H54 (cell line): ENCODE measurements around the gene PI4KA.
"Not testable (repeated sequence)": the region's sequence is repeated elsewhere in the genome, so short reads cannot be mapped to it uniquely, and the experiment has no call there.

Source experiments
- DNase-seq: peaks from one replicate; pipeline ENCODE4 v3.0.0; 2011; ENCODE audit warnings: low spot score, mixed read lengths; ENCODE audit not compliant: insufficient read length
- FAIRE-seq: peaks from 3 replicates; lab custom pipeline; 2011; peaks lifted over from hg19 to GRCh38; lab: Jason Lieb, UNC
- POLR2A ChIP-seq: IDR thresholded peaks from 2 replicates; pipeline ENCODE4 v1.6.1; 2011; ENCODE audit warnings: low read depth, mild to moderate bottlenecking, low read length

The PI4KA gene

DNA sequence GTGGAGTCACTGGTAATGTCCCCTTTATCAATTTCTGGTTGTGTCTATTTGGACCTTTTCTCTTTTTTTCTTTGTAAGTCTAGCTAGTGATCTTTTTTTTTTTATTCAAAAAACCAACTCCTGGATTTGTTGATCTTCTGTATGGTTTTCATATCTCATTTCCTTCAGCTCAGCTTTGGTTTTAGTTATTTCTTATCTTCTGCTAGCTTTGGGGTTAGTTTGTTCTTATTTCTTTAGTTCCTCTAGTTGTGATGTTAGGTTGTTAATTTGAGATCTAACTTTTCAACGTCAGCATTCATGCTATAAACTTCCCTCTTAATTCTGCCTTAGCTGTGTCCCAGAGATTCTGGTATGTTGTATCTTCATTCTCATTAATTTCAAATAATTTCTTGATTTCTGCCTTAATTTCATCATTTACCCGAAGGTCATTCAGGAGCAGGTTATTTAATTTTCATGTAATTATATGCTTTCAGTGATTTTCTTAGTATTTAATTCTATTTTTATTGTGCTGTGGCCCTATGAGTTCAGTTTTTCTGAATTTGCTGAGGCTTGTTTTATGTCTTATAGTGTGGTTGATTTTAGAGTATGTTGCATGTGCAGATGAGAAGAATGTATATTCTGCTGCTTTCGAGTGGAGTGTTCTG lies 29.0 kb downstream of the PI4KA start:
- TF ChIP-seq POLR2A, result no peak
- DNase-seq (no peak), FAIRE-seq (no peak)

DNA sequence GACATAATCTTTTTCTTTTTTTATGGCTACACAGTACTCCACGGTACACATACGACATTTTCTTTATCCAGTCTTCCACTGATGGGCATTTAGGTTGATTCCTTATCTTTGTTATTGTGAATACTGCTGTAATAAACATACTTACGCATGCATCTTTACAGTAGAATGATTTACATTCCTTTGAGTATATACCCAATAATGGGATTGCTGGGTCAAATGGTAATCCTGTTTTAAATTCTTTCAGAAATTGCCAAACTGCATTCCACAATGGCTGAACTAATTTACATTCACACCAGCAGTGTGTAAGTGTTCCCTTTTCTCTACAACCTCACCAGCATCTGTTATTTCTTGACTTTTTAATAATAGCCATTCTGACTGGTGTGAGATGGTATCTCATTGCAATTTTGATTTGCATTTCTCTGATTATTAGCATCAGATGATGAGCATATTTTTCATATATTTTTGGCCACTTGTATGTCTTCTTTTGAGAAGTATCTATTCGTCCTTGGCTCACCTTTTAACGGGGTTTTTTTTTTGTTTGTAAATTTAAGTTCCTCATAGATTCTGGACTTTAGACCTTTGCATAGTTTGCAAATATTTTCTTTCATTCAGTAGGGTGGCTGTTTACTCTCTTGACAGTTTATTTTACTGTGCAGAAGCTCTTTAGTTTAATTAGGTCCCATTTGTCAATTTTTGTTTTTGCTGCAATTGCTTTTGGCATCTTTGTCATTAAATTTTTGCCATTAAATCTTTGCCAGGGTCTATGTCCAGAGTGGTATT lies 32.0 kb downstream of the PI4KA start:
- not testable (repeated sequence) for DNase-seq, FAIRE-seq

DNA sequence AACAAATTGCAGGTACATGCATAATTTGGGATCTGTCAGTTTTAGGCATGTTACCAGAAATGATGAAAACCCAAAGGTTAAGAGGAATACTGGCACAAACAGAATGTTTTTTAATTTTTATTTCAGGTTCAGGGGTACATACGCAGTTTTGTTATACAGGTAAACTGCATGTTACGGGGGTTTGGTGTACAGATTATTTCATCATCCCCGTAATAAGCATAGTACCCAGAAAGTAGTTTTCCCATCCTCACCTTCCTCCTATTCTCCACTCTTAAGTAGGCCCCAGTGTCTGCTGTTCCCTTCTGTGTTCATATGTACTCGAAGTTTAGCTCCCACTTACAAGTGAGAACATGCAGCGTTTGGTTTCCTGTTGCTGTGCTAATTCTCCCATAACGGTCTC lies 33.0 kb downstream of the PI4KA start:
- FAIRE-seq (no peak), DNase-seq (no peak)
- TF ChIP-seq POLR2A, result no peak

DNA sequence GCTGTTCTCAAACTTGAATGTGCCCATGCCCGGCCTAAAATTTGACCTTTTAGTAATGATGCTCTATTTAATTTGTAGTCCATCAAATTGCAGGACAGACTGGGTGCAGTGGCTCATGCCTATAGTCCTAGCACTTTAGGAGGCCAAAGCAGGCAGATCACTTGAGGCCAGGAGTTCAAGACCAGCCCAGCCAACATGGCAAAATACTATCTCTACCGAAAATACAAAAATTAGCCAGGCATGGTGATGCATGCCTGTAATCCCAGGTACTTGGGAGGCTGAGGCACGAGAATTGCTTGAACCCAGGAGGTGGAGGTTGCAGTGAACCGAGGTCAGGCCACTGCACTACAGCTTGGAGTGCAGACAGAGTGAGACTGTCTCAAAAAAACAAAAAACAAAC lies 33.4 kb downstream of the PI4KA start:
- FAIRE-seq, DNase-seq: not testable (repeated sequence)

DNA sequence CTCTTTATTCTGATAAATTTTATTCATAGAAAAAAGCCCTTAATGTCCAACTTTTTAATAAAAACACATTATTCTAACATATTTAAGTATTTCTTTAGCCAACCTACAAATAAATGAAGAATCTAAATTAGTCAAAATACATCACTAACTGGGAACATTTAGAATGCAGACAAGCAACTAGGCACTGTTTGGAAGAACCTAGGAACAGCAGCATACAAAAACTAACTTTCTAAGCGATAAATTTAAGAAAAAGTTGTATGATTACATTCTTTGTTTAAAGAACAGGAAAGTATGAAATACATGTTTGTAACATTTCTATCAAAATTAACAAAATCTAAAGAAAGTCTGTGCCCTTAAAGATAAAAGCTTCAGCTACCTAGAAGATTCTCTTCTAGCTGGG lies 35.3 kb downstream of the PI4KA start:
- TF ChIP-seq POLR2A, result no peak
- no peak for DNase-seq
- no peak for FAIRE-seq

DNA sequence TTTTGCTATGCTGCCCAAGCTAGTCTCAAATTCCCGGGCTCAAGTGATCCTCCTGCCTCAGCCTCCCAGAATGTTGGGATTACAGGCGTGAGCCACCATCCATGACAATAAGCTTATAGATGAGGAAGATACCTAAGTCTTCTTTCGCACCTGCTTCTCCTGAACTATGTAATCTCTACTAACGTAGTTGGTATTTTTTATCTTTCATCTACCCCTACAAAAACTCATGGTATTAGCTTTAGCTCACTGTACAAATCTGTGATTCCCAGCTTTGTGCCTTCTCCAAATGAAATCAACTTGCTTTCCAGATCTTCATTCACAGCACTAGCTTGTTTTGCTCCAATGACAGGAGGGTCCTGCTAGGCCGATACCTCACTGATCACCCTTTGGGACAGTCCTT lies 36.4 kb downstream of the PI4KA start:
- no peak for TF ChIP-seq POLR2A
- FAIRE-seq (no peak), DNase-seq (no peak)

DNA sequence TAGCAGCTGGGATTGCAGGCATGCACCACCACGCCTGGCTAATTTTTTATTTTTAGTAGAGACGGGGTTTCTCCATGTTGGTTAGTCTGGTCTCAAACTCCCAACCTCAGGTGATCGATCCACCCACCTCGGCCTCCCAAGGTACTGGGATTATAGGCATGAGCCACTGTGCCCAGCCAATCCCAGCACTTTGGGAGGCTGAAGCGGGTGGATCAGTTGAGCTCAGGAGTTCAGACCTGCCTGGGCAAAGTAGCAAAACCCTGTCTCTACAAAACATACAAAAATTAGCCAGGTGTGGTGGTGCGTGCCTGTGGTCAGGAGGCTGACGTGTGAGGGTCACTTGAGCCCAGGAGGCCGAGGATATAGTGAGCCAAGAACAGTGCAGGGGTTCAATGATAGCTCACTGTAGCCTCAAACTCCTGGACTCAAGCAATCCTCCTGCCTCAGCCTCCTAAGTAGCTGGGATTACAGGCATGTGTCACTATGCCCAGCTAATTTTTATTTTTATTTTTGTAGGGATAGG lies 36.8 kb downstream of the PI4KA start:
- DNase-seq, FAIRE-seq: not testable (repeated sequence)

DNA sequence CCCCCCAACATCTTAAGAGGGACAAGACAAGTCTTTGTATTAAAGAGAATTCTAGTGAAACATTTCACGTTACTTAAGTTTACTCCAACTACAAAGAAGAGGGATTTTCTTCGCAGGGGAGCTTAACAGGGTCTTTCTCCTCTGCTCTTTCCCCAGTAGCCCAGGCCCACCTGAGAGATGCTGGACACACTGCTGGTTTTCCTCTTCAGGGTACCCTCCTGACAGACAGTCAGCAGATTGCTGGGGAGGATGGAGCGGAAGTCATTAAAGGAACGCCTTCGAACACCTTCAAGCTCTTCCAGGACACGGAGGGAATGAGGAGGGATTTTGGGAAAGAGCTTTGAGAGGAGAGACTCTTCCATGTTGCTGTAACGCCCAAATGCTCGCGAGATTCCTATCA lies 39.1 kb downstream of the PI4KA start:
- FAIRE-seq (no peak), DNase-seq (no peak)
- no peak for TF ChIP-seq POLR2A

DNA sequence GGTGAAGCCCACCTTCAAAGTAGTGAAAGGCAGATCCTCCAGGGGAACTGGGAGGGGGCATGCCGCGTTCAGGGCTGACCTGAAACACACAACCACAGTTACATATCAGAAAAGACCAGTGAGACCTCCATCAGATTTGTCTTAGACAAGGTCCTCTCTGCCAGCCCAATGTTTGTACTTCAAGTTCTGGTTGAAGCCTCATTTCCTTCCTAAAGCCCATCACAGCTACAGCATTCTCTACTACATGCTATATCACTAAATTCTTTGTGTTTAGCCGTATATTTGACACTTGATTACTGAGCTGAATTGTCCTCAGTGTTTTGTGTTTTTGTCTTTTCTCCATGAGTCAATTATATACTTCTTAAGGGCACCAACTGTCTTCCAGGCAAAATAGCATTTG lies 40.1 kb downstream of the PI4KA start:
- FAIRE-seq (no peak), DNase-seq (no peak)
- TF ChIP-seq POLR2A, result no peak

DNA sequence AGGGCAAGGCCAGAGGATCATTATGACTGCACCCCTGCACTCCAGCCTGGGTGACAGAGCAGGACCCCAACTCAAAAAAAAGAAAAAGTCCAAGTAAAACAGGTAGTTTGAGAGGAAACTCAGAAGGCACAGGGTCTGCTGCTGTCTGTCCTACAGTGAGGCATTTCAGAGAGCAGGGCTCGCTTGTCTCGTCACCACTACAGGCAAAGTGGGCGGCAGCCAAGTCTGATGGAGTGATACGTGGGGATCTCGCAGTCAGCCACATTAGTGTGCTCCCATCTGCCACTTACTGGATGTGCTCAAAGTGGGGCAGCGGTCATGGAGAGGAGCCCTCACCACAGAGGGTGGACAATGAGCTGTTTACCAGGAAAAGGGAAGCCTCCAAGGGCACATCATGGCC lies 42.1 kb downstream of the PI4KA start:
- no peak for TF ChIP-seq POLR2A
- DNase-seq, result no peak
- FAIRE-seq, result no peak

DNA sequence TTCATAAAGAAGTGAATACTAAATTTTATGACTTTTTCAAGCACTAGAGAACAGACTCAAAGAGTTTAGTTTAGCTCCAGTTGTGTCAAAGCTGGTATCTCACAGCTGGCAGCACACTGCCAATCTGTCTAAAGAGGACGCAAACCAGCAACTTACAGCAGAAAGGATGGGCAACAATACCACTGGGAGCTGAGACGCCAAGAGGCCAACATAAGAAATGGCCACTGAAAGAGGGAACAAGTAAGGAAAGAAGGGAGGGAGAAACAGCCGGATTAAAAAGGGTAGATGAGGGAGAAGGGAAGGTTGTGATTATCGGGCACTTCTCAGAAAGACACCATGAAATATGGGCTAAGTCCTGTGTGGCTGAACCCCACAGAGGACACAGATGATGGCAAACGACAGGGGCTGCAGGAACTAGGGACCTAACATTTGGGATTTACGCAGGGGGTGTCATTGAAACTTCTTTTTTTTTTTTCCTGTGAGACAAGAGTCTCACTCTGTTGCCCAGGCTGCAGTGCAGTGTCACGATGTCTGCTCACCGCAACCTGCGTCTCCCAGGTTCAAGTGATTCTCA lies 43.0 kb downstream of the PI4KA start:
- no peak for TF ChIP-seq POLR2A
- DNase-seq, result no peak
- no peak for FAIRE-seq

DNA sequence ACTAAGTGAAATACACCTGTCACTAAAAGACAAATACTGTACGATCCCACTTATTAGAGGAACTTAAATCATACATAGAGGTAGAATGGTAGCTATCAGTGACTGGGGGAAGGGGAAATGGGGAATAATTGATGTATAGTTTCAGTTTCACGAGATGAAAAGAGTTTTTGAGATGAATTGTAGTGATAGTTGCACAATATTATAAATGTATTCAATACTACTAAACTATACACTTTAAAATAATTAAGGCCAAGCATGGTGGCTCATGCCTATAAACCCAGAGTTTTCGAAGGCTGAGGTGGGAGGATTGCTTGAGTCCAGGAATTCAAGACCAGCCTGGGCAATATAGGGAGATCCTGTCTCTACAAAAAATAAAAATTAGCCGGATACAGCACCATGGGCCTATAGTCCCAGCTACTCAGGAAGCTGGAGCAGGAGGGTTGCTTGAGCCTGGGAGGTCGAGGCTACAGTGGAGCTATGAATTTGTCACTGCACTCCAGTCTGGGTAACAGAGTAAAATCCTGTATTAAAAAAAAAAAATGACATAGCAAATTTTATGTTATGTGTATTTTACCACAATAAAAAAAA lies 44.3 kb downstream of the PI4KA start:
- TF ChIP-seq POLR2A, result no peak
- FAIRE-seq (no peak), DNase-seq (no peak)

DNA sequence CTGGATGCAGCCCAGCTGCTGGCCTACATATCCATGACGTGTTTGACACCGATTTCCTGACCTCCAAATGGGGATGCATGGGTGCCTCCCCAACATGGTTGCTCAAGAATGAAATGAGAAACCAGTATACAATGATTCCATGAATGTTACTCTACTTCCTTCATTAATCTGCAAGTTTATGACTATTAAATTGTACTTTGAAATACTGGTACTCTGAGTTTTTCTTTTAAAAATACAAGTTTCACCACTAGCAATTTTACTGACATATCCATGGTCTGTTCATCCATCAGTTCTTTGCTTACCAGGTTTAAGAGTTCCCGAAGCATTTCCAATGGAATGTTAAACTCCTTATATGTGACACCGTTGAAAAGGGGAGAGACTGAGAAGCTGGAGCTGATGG lies 45.6 kb downstream of the PI4KA start:
- FAIRE-seq (no peak), DNase-seq (no peak)
- no peak for TF ChIP-seq POLR2A

DNA sequence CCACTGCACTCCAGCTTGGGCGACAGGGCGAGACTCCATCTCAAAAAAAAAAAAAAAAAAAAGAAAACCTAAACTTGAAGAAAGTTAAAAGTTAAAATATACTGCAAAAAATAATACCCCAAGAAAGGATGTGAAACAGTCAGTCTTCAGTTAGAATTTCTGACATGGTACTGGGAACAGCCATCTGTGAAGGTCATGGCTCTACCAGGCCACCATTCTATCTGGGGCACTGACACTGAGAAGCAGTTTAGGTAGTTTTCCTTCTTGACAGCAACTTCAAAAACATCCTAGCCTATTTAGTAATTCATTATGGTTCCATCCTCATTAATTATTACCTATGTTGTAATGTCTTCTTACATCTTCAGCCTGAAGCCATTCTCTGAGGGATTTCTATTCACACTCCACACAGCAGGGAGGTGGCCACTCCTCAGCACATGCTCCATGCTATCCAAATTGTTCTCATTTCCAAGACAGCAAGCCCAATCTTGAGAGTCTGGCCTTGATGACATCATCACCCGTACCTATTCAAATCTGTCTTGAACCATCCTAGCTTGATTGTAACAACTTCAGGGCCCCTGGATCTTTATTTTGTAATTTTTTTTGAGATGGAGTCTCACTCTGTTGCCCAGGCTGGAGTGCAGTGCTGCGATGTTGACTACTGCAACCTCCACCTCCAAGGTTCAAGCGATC lies 46.5 kb downstream of the PI4KA start:
- TF ChIP-seq POLR2A, result no peak
- no peak for DNase-seq
- no peak for FAIRE-seq
